ENCODE data around the gene GPI.

Gene GPI

GRCh38 chr19:34370983-34371382, 6.0 kb downstream of the GPI start:
- no peak for TF ChIP-seq CTCF (IDR thresholded peaks at IDR 0.05; ENCODE audit: low read depth, low read length, missing control alignments)
- H3K4me3 ChIP-seq (replicated peaks; ENCODE audit: low read depth, low read length): no peak overlapping the region

GRCh38 chr19:34373601-34374288, 8.7 kb downstream of the GPI start:
- no peak for TF ChIP-seq CTCF (IDR thresholded peaks at IDR 0.05; ENCODE audit: low read depth, low read length, missing control alignments)
- no peak for DNase-seq (ENCODE audit: extremely low read depth, low read depth)
- no peak overlapping the region for H3K4me3 ChIP-seq (replicated peaks; ENCODE audit: low read depth, low read length)

More at GRCh38 chr19:34370983-34371382, 6.0 kb downstream of the GPI start:
- no peak for DNase-seq (ENCODE audit: extremely low read depth, low read depth)

GRCh38 chr19:34375598-34375997, 10.6 kb downstream of the GPI start:
- no peak for TF ChIP-seq CTCF (IDR thresholded peaks at IDR 0.05; ENCODE audit: low read depth, low read length, missing control alignments)
- H3K4me3 ChIP-seq (replicated peaks; ENCODE audit: low read depth, low read length): no peak overlapping the region
- no peak for DNase-seq (ENCODE audit: extremely low read depth, low read depth)

- no peak for TF ChIP-seq CTCF (IDR thresholded peaks at IDR 0.05; ENCODE audit: low read depth, low read length, missing control alignments)
- no peak overlapping the region for H3K4me3 ChIP-seq (replicated peaks; ENCODE audit: low read depth, low read length)
- no peak for DNase-seq (ENCODE audit: extremely low read depth, low read depth)
Measured at GRCh38 chr19:34380639-34381241, 15.7 kb downstream of the GPI start.

GRCh38 chr19:34381399-34382251, 16.6 kb downstream of the GPI start:
- no peak for TF ChIP-seq CTCF (IDR thresholded peaks at IDR 0.05; ENCODE audit: low read depth, low read length, missing control alignments)
- H3K4me3 ChIP-seq (replicated peaks; ENCODE audit: low read depth, low read length): no peak overlapping the region
- no peak for DNase-seq (ENCODE audit: extremely low read depth, low read depth)

GRCh38 chr19:34382471-34382870, 17.5 kb downstream of the GPI start:
- H3K4me3 ChIP-seq (replicated peaks; ENCODE audit: low read depth, low read length): no peak overlapping the region
- no peak for TF ChIP-seq CTCF (IDR thresholded peaks at IDR 0.05; ENCODE audit: low read depth, low read length, missing control alignments)
- no peak for DNase-seq (ENCODE audit: extremely low read depth, low read depth)
